Measurements from ENCODE around the gene PLEKHA8. TPM values are rescaled to one million over a fixed set of nuclear protein-coding genes. Genes with fewer than 3 reads are reported as not detected.

The PLEKHA8 gene
- total and polyA plus RNA-seq, 12 donors: 2.1 to 14.5 (median 6.3) TPM

- H3K9me3 ChIP-seq (replicated peaks in 1 of 3): no peaks in the 10 kb centered on the region
- H3K27ac ChIP-seq: no peak overlapping the region
- no peaks in the 10 kb centered on the region for H3K27me3 ChIP-seq
- 91 to 96% (median 93%) methylated on average over 2 of the region's 2 CpGs for WGBS, 4 donors
- TF ChIP-seq POLR2A (IDR thresholded peaks at IDR 0.05): no peak
- no peak for TF ChIP-seq CTCF (IDR thresholded peaks at IDR 0.05)
- intact Hi-C loops (cut with DNase I): no loop called here
- no peak for DNase-seq
- no peaks in the 10 kb centered on the region for H3K4me1 ChIP-seq (replicated peaks in 1 of 2)
- no peaks in the 10 kb centered on the region for H3K36me3 ChIP-seq (replicated peaks in 1 of 2)
- H3K4me3 ChIP-seq: no peak overlapping the region
These were observed 26.2 kb upstream of the PLEKHA8 start for GRCh38 chr7:30001998-30002397.

- no peaks in the 10 kb centered on the region for H3K9me3 ChIP-seq (replicated peaks in 1 of 3)
- intact Hi-C loops (cut with DNase I): no loop called here
- 67 to 80% (median 77%) methylated on average over 6 of the region's 6 CpGs for WGBS, 4 donors
- H3K4me1 ChIP-seq (replicated peaks in 1 of 2): no peaks in the 10 kb centered on the region
- no peak overlapping the region for H3K27ac ChIP-seq
- no peak overlapping the region for H3K4me3 ChIP-seq
- H3K36me3 ChIP-seq (replicated peaks in 1 of 2): no peaks in the 10 kb centered on the region
- TF ChIP-seq CTCF (IDR thresholded peaks at IDR 0.05) (no peak), POLR2A (IDR thresholded peaks at IDR 0.05) (no peak)
- H3K27me3 ChIP-seq: no peaks in the 10 kb centered on the region
- DNase-seq: no peak
These were observed 25.1 kb upstream of the PLEKHA8 start for GRCh38 chr7:30003098-30003497.

- H3K27me3 ChIP-seq: no peaks in the 10 kb centered on the region
- H3K9me3 ChIP-seq (replicated peaks in 1 of 3): no peaks in the 10 kb centered on the region
- 59 to 69% (median 64%) methylated on average over 3 of the region's 3 CpGs for WGBS, 4 donors
- no peak for TF ChIP-seq CTCF (IDR thresholded peaks at IDR 0.05)
- TF ChIP-seq POLR2A (IDR thresholded peaks at IDR 0.05): no peak
- intact Hi-C loops (cut with DNase I): no loop called here
- no peaks in the 10 kb centered on the region for H3K4me1 ChIP-seq (replicated peaks in 1 of 2)
- H3K36me3 ChIP-seq (replicated peaks in 1 of 2): no peaks in the 10 kb centered on the region
- no peak overlapping the region for H3K27ac ChIP-seq
- DNase-seq: no peak
- no peak overlapping the region for H3K4me3 ChIP-seq
These were observed 22.7 kb upstream of the PLEKHA8 start for GRCh38 chr7:30005464-30005863.

- 87 to 91% (median 89%) methylated on average over 6 of the region's 6 CpGs for WGBS, 4 donors
- intact Hi-C loops (cut with DNase I): no loop called here
- Histone ChIP-seq H3K27ac (no peak overlapping the region), H3K27me3 (no peaks in the 10 kb centered on the region), H3K36me3 (replicated peaks in 1 of 2) (no peaks in the 10 kb centered on the region), H3K9me3 (replicated peaks in 1 of 3) (no peaks in the 10 kb centered on the region), H3K4me3 (no peak overlapping the region), H3K4me1 (replicated peaks in 1 of 2) (no peaks in the 10 kb centered on the region)
- TF ChIP-seq CTCF (IDR thresholded peaks at IDR 0.05): no peak
- no peak for TF ChIP-seq POLR2A (IDR thresholded peaks at IDR 0.05)
- DNase-seq: no peak
These were observed 18.2 kb upstream of the PLEKHA8 start for GRCh38 chr7:30010021-30010420.

All from adrenal gland (tissue), 12 donors.